GM19043 (cell line): Measurements from ENCODE around the gene CPA4.

Experiments used
- ATAC-seq: cut with Tn5 transposase; IDR thresholded peaks from one replicate; pipeline ENCODE4 v1.9.1; 2021; ENCODE audit warnings: low read depth; ENCODE audit not compliant: unreplicated experiment

CPA4 gene

DNA sequence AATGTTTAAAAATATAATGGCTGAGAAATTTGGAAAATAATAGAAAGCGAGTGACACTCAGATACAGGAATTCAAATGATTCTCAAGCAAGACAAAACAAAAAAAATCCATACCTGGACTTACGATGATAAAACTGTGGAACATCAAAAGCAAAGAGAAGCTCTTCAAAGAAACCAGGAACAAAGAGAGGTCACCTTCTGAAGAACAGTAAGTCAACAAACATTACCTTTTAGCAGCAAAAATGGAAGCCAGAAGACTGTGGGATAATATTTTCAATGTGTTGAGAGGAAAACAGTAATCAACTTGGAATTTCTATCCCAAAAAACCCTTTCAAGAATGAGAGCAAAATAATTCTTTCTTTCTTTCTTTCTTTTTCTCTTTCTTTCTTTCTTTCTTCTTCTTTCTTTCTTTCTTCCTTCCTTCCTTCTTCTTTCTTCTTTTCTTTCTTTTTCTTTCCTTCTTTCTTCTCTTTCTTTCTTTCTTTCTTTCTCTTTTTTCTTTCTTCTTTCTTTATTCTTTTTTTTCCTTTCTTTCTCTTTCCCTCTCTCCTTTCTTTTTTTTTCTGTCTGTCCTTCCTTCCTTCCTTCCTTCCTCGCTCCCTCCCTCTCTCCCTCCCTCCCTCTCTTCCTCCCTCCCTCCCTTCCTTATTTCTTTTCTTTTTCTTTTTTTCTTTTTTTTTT lies 49.9 kb downstream of the CPA4 start:
- no peak for ATAC-seq

DNA sequence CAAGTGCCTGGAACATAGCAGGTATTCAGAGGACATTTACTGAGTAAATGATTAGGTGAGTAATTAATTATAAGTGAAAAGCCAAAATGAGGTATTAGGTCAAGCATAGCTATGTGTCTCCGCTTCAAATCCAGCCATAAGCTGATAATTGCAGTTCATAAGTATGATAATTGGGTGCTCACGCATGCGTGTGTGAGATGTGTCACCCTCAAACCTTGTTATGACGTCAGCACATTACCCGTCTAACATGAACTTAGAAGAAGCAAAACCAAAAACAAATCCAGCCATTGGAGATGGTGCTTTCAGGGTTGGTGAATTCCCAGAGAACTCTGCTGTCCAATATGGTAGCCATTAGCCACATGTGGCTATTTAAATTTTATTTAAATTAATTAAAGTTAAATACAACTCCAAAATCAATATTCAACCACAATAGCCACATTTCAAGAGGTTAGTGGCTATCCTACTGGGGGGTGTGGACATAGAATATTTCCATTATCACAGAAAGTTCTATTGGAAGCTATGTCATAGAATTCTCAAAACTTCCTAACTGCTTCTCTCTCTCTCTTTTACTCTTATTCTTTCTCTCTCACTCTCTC lies 51.4 kb downstream of the CPA4 start, which contains the start of gene CPA5:
CPA5 (plus strand) TSS at position 546 of the 596 bp plus-strand sequence. CDS start 1,670 bp downstream, outside the sequence.
- no peak for ATAC-seq

DNA sequence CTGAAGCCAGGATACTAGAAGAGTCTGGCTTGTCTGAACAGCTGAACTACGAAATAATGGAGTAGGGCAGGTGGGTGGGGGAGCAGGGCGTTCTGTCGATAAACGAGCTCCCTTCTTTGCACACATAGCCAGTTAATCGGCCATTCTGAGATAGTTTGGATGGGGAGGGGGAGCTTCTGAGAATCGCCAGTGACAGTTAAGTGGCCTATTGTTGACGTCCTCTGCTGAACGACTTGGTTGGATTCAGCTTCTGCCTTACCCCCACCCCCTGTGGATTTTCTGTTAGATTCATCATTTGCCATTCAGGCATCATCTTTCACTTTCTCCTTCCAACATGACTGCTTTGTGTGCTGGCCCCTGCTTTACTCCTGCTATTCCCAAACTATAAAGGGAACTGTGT lies 52.2 kb downstream of the CPA4 start:
- ATAC-seq = no peak

DNA sequence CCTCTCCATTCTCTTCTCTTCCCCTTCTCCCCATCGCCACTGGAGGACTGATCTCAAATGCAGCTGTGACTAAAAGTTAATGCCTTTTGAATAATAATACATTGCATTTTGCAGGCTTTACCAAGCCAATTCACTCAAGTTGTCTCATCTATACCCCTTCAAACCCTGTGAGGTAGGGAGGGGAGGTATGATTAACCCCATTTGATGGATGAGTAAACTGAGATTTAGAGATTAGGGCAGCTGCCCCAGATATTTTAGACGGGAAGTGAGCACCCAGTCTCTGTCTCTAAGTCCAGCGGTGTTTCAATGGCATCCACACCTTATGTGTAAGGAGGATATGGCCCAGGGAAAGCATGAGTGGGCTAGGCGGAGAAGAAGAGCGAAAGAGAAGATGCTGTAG lies 52.8 kb downstream of the CPA4 start:
- ATAC-seq = no peak

DNA sequence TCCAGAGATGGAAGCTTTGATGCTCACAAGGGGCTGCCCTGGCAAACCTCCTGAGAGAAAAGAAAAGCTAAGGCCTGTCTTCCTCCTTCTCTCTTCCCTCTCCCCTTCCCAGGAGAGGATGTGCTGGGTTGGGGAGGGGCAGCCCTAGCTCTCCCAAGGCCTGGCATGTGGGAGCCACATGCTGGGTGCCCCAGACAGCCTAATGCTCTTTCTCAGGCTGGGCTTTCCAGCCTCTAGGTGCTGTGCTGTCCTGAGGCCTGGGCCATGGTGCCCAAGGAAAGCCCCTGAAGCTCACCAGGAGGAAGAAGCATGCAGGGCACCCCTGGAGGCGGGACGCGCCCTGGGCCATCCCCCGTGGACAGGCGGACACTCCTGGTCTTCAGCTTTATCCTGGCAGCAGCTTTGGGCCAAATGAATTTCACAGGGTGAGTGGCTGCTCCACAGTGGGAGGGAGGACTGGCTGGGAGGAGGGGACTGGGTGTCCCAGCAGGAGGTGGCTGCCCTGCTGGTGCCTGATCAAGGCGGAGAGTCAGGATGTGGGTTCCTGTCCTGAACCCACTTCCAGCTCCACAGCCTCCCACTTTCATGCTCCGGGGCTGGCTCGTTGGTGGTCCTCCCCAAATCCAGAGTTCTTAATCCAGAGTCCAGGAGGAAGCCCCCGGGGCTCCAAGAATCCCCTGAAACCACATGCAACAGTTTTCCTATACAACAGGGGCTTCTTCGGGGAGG lies 53.4 kb downstream of the CPA4 start:
- no peak for ATAC-seq

DNA sequence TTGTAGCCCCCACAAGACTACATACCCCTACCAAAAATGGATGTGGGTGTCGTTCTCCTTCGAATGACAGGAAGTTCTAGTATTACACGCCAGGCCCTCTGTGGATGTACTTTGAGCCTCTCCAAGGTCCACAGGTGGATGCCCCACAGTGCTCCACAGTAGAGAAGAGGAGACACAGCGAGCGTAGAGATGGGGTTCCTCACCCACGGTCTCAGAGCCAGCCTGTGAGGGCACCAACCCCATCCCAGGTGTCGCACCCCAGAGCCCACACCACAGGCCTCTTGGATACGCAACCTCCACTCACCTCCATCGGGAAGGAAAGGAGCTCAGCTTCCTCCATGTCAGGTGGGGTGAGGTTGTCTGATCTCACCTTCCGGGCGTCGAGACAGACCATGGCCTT lies 54.0 kb downstream of the CPA4 start:
- ATAC-seq = no peak

DNA sequence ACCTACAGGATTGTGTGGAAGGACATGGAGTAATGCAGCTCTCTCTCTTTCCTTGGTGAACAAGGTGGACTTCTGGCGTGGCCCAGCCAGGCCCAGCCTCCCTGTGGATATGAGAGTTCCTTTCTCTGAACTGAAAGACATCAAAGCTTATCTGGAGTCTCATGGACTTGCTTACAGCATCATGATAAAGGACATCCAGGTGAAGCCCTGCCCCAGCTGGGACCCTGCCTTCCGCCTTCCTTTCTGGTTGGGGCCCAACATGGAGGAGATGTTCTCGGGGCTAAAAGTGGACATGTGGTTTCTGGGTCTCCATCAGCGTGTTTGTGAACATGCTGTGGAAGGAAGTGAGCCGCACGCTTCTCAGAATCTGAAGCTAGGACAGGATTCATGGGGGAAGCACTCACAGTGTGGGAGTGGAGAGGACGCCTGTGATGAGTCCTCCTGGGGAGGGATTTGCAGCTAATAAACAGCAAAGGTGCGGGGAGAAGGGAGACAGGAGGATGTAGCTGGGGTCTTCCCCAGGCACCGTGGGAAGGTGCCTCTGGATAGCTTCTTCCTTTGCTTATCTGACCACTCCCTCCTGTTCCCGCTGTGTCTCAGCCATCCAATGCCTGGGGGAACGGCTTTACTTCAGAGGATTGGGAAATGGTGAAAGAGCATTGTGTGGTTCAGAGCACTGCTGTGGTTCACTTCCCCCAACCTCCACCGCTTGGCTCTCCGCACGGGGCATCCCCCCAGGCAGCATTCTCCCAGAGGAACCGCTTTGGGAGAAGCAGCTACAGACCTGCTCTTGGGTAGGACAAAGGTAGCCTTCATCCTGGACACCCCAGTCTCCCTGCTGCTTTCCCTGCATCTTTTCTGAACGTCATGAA lies 57.2 kb downstream of the CPA4 start:
- ATAC-seq = no peak

DNA sequence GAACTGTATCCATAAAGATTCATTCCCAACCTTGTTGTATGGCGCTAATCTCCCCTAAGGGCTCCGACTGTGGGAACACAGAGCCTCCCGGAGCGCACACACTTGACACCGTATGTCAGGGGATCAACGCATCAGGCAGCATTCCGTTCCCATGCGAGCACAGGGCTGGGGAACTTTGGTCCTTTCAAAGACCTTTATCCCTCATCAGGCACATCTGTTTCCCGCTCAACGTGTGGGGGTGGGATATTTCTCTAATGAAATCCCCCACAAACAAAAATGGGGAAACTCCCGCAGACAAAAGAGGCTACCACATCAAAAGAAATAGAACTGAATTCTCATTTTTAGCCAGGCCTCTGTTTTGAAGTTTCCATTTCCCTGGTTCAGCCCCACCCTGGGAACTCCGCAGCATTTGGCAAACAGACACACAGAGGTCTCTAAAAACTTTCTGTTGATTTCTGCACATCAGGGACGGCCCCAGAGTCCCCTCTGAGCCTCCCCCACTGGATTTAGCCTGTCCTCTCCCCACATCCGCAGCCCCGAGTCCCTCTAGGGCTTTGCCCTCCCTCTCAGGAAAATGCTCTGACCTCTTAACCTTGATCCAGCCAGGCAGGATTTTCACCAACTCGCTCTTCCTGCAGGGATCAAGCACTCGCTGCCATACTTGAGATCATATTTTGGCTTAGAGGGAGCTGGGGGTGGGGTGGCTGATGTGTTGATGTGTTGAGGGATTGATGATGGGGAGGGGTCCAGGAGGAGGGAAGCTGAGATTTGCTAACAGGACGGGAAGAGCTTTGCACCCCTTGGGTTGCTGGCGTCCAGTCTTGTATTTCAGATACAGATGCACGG lies 58.2 kb downstream of the CPA4 start:
- no peak for ATAC-seq

DNA sequence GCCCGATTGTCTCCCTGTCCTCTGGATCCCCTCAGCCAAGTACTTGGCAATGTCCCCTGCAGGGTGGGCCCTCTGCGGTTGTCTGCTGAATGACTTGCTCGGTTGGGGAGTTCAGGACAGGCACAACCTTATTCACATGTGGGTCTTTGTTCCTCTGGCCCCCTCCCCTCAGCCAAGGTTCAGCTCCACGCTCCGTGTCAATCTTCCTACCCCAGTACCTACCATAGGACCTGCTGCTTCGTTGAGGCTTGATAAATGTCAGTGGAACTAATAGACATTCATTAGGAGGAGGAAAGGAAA lies 58.8 kb downstream of the CPA4 start:
- ATAC-seq = no peak

DNA sequence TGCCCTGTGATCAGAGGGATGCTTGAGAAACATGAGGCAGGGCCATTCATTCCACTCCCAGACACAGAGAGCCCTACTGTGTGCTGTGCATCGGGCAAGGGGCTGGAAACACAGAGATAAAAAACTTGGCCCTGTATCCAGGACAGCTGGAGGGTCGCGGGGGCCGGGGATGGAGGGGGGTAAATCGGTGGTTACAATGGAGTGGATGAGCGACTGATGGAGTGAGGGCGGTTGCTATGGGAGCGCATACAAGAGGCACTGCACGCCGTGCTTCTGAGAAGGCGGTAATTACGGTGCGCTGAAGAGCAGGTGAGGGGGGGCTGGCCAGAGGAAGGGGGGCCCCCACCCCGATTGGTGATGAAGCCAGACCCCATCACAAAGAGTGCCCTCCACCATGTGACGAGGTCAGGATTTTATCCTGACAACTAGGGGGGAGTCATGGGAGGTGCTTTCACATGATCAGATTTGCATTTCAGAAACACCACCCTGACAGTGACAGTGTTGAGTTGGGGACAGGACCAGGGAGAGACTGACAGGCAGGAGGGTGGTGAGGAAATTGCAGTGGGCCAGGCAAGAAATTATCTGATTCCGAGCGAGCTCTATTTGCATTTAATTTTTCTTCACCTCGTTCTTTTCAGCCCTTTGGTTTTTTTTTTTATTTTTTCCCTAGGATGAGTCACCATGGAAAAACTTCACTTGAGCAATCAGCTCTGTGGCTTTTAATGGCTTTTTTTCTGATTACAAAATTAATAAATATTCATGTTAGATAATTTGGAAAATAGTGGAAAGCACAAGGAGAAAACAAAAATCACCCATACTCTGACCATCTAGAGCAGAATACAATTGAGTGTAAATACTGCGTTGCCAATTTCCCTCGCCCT lies 59.5 kb downstream of the CPA4 start:
- ATAC-seq = no peak

DNA sequence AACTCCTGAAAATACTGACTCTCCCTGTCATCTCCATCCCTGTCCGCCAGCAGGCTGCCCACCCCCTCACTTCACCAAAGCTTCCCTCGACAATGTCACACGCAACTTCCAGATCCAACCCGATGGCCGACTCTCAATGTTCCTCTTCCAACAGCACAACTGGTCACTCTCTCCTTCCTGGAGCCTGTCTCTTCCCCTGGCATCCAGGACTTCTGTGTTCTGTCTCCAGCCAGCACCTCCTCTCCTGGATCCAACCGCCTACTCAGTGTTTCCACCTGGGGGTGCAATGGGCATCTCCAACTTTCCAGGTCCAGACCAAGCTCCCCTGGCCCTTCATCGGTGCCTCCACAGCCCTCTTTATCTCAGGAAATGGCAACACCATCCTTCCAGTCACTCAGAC lies 60.2 kb downstream of the CPA4 start:
- no peak for ATAC-seq

DNA sequence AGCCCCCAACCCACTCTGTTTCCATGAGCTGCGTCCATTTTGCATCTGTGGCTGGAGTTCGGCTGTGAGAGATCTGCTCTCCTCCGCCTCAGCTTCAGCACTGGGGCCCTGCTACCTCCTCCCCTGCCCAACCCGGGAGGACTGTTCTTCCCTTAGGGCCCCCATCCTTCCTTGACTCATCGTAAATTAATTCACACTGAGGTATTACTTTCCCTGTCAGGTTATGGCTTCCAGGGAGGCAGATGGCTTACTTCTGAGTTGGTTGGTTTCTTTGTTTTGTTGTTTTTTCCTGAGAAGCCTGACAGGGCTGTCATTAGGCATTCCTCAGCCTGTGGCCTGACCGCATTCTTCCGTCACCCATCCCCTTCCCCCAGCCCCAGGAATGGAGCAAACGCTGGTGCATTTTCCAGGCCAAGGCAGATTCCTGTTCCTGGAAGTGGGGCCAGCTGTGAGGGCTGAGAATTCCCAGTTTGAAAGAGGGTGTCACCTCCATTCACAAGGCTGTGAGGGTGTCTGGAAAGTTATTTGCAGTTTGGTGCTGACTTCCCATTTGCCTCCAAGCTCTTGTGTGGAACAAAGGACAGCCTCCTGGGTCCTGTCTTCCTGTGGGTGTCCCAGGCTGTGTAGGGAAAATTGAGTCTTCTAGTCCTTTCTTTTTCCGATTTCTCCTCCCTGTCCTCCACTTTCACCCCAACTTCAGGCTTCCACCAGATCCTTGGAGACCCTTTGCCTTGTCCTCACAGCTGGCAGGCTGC lies 63.3 kb downstream of the CPA4 start:
- no peak for ATAC-seq

DNA sequence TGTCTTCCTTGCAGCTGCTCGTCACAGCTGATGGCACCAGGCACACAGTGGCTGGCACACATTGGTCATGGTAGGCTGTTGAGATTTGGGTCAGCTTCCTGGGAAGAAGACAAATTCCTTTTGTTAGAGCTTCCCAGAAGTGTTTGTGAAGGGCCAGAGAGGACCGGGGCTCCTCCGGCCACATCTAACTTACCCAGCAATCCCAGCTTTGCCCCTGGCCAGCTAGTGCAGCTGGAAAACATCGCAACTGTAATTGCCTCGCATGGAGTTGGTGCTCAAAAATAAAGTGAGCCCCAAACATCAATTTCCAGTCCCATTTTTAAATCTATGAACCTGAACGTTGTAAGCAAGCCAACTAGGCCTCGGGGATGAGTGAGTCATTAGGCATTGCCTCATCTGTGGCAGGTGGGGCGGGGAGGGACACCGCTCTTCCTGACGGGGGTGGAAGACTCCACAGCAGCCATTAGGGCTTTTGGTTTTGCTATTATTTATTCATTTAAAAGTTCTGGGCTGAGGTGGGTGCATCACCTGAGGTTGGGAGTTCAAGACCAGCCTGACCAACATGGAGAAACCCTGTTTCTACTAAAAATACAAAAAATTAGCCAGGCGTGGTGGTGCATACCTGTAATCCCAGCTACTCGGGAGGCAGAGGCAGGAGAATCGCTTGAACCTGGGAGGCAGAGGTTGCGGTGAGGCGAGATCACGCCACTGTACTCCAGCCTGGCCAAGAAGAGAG lies 64.1 kb downstream of the CPA4 start:
- ATAC-seq = no peak

DNA sequence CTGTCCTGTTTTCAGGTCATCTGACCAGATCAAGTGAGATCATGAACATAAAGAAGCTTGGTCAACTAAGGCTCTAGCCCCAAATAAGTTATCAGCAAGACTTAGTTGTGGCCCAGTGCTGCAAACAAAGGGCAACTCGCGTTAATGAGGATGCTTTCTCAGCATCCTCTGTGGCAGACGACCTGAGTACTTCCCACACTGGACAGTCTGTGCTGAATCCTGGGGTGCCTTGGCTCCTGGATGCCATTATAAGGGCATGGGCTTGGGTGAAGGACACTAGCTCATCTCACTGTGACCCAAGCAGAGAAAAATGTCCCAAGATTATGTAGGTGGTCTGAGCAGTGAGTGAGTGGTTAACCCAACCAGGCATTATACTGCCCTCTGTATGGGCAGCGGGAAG lies 65.5 kb downstream of the CPA4 start:
- ATAC-seq = no peak

DNA sequence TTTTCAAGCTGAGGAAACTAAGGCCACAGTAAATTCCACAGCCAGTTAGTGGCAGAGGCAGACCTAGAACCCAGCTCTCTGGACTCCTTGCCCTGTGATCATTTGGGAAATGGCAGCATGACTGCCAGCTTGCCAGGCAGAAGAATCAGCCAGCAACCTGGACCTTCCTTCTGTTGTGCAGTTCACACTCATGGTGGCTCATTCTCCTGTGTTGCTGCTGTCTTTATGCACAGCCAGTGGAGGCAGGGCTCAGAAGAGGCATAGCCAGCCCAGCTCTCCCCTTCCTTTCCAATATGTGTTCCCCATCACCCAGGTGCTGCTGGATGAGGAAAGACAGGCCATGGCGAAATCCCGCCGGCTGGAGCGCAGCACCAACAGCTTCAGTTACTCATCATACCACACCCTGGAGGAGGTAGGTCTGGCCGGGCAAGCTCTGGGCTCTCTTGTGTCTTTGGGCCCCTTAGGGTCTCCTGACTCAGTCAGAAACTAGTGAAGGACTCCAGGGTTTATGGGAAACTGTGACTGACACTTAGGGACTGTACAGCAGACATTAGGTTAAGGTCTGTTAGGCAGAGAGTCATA lies 66.4 kb downstream of the CPA4 start:
- no peak for ATAC-seq

DNA sequence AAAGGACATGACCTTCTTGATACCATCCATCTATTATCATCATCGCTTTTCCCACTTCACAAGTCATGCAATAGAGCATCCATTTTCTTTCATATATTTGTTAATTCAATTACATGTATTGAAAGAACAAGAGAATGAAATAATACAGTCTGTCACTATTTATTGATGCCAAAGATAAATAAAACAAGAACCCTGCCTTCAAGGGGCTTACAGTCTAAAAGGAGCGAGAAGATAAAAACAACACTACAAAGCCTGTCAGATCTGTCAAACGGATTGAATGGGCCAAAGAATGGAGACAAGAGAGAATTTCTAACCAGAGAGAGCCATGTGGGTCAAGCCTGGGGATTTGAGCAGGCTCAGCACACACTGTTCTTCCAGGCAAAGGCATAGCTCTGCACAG lies 67.6 kb downstream of the CPA4 start:
- ATAC-seq = no peak

DNA sequence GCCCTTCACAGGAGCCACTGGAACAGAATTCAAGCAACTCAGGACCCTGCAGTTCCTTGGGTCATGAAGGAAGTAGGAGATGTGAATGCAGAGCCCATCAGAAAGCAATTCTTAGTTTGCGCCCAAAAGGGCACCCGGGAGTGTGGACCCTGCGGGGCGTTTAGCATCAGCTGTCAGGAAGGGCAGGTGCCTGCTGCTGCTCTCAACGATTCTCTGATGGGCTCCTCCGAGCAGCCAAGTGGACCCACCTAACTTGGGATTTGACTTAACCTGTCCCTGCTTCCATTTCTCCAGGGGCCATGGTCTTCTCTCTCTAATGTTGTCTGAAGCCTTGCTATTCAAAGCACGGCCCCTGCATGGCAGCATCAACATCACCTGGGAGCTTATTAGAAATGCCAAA lies 68.7 kb downstream of the CPA4 start:
- no peak for ATAC-seq
